CD4-positive, alpha-beta T cell treated with Interleukin-15 for 4 hours (primary cell): ENCODE measurements around the gene PANK4.
A peak's percentile ranks its signal among the peaks of the same experiment; 100 is the strongest.

Source experiments
- DNase-seq: peaks from one replicate; pipeline ENCODE4 v3.0.0-alpha.2; 2020; ENCODE audit warnings: low spot score

Gene PANK4

GRCh38 chr1:2528966-2529783 is 2.8 kb upstream of the PANK4 start:
- peak; percentile 56 for DNase-seq

- no peak for DNase-seq
Measured at GRCh38 chr1:2528611-2528965, 2.2 kb upstream of the PANK4 start.

GRCh38 chr1:2528016-2528415 is 1.6 kb upstream of the PANK4 start:
- no peak for DNase-seq

- no peak for DNase-seq
Measured at GRCh38 chr1:2527556-2527860, 1.1 kb upstream of the PANK4 start.

- DNase-seq: peak; percentile 38
Measured at GRCh38 chr1:2526824-2527555, 594 bp upstream of the PANK4 start.

- no peak for DNase-seq
Measured at GRCh38 chr1:2525572-2525919, 850 bp downstream of the PANK4 start.

GRCh38 chr1:2523891-2524609 is 2.3 kb downstream of the PANK4 start:
- DNase-seq: peak; percentile 54

GRCh38 chr1:2523191-2523890 is 3.1 kb downstream of the PANK4 start:
- no peak for DNase-seq

GRCh38 chr1:2522230-2522629 is 4.2 kb downstream of the PANK4 start:
- DNase-seq: no peak

- no peak for DNase-seq
Measured at GRCh38 chr1:2520806-2521205, 5.6 kb downstream of the PANK4 start.

GRCh38 chr1:2520206-2520605 is 6.2 kb downstream of the PANK4 start:
- no peak for DNase-seq

- no peak for DNase-seq
Measured at GRCh38 chr1:2519729-2520128, 6.7 kb downstream of the PANK4 start.

- no peak for DNase-seq
Measured at GRCh38 chr1:2519029-2519685, 7.2 kb downstream of the PANK4 start.

- no peak for DNase-seq
Measured at GRCh38 chr1:2518528-2518927, 7.9 kb downstream of the PANK4 start.

- DNase-seq: no peak
Measured at GRCh38 chr1:2517966-2518365, 8.4 kb downstream of the PANK4 start.

GRCh38 chr1:2516946-2517345 is 9.4 kb downstream of the PANK4 start:
- DNase-seq: no peak

- DNase-seq: no peak
Measured at GRCh38 chr1:2516124-2516523, 10.3 kb downstream of the PANK4 start.

- DNase-seq: no peak
Measured at GRCh38 chr1:2515763-2516080, 10.7 kb downstream of the PANK4 start.

GRCh38 chr1:2514863-2515762 is 11.3 kb downstream of the PANK4 start:
- no peak for DNase-seq

GRCh38 chr1:2513939-2514652 is 12.3 kb downstream of the PANK4 start:
- no peak for DNase-seq
